Rectal smooth muscle tissue (tissue), 1 donor: ENCODE data around the gene UQCRC1.

Experiments used
- H3K27ac ChIP-seq: one replicate; pipeline ENCODE4 v1.7.0; 2013; ENCODE audit warnings: low read depth, low read length, inconsistent platforms
- H3K27me3 ChIP-seq: one replicate; pipeline ENCODE4 v1.7.0; 2013; ENCODE audit warnings: low read length; ENCODE audit not compliant: control insufficient read depth, insufficient read depth
- H3K36me3 ChIP-seq: one replicate; pipeline ENCODE4 v1.7.0; 2013; ENCODE audit warnings: low read length; ENCODE audit not compliant: control insufficient read depth, insufficient read depth
- H3K4me1 ChIP-seq: one replicate; pipeline ENCODE4 v1.7.0; 2013; ENCODE audit warnings: low read length; ENCODE audit not compliant: control insufficient read depth, insufficient read depth
- H3K4me3 ChIP-seq: one replicate; pipeline ENCODE4 v1.7.0; 2013; ENCODE audit warnings: low read length
- H3K9ac ChIP-seq: one replicate; pipeline ENCODE4 v1.7.0; 2013; ENCODE audit warnings: low read length

UQCRC1 gene

GRCh38 chr3:48642605-48643004 lies 33.2 kb upstream of the UQCRC1 start:
- Histone ChIP-seq H3K4me3 (no peak overlapping the region), H3K4me1 (no peaks in the 10 kb centered on the region), H3K9ac (no peak overlapping the region), H3K27ac (no peak overlapping the region), H3K27me3 (no peaks in the 10 kb centered on the region), H3K36me3 (no peaks in the 10 kb centered on the region)

GRCh38 chr3:48641396-48641795 lies 31.9 kb upstream of the UQCRC1 start:
- H3K9ac ChIP-seq: no peak overlapping the region
- no peak overlapping the region for H3K4me3 ChIP-seq
- H3K4me1 ChIP-seq: no peaks in the 10 kb centered on the region
- no peaks in the 10 kb centered on the region for H3K27me3 ChIP-seq
- H3K27ac ChIP-seq: no peak overlapping the region
- no peaks in the 10 kb centered on the region for H3K36me3 ChIP-seq

DNA sequence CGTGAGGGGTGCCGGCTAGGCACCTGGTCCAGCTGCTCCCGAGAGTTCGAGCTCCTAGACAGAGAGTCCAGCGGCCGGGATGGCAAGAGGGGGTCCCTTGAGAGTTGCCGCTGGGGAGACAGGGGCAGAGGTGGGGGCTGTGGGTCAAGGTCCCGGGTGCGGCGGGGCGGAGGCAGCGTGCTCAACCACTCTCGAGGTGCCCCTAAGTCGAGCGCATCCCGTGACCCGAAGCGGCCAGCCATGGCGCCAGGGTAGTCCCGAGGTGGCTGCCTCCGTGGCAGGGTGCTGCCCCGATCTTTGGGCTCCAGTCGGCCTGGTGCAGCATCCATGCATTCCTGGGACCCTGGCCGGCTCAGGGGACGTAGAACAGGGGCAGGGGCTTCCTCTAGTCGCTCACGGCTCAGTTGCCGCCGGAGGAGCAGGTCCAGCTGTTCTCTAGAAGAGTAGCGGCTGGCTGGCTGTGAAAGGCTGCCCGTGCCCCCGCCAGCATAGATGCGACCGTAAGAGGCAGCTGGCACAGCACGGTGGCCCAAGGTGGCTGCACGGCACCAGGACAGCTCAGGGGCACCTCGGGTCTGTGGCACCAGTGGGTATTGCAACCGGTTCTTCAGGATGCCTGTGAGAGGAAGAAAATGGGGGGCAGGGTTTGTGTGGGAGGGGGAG lies 30.6 kb upstream of the UQCRC1 start:
- H3K36me3 ChIP-seq: no peaks in the 10 kb centered on the region

GRCh38 chr3:48637305-48637704 lies 27.9 kb upstream of the UQCRC1 start:
- Histone ChIP-seq H3K27ac (no peak overlapping the region), H3K36me3 (peaks cover 1% of the 10 kb centered on the region), H3K27me3 (no peaks in the 10 kb centered on the region), H3K4me3 (no peak overlapping the region), H3K4me1 (no peaks in the 10 kb centered on the region), H3K9ac (no peak overlapping the region)

More for the DNA sequence above, 30.6 kb upstream of the UQCRC1 start:
- Histone ChIP-seq H3K4me3 (no peak overlapping the region), H3K4me1 (no peaks in the 10 kb centered on the region), H3K9ac (no peak overlapping the region), H3K27me3 (no peaks in the 10 kb centered on the region), H3K27ac (no peak overlapping the region)

GRCh38 chr3:48636149-48636655 lies 26.8 kb upstream of the UQCRC1 start:
- Histone ChIP-seq H3K9ac (peak overlapping the region; percentile 78), H3K36me3 (peaks cover 10% of the 10 kb centered on the region), H3K27me3 (no peaks in the 10 kb centered on the region), H3K4me3 (peak overlapping the region; percentile 76), H3K4me1 (no peaks in the 10 kb centered on the region), H3K27ac (peak overlapping the region; percentile 80)

DNA sequence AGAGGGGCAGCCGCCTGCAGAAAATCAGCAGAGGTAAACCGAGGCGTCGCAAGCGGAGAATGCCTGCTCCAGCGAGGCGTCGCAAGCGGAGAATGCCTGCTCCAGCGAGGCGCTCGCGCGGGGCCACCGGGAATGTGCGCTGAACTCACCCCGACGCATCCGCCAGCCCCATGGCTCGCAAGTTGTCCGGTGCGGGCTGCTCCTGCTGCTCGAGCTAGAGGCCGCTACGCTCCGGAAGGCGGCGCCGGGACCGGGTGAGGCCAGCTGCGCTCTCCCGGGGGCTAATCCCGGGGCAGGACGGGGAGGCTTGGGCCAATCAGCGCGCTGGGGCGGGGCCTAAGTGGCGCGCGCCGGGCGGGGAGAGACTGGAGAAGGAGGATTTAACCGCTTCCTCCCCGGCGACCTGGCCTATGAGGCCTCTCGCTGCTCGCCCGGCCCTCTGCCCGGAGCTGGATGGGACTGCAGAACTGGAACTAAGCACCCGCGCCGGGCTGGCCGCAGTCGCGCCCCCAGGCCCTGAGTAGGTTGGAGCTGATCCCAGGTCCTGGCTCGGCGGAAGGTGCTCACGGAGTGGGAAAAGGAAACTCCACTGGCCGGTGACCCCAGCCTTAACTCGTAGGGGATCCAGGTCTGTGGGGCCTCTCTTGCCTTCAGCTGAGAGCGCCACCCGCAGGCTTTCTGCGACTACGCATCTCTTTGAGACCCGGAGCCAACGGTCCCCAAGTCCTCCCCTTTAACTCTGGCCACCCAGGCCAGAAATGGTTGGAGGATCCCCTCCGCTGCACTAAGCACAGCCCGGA lies 26.0 kb upstream of the UQCRC1 start, which contains the start of gene SLC26A6:
Gene SLC26A6, minus strand, starts transcription at position 240 of the 800 bp plus-strand sequence. Its CDS starts 68 bp downstream, at position 172.
- peaks cover 14% of the 10 kb centered on the region for H3K36me3 ChIP-seq
- H3K9ac ChIP-seq: peak within 1 kb of the TSS; percentile 78
- peak within 1 kb of the TSS; percentile 76 for H3K4me3 ChIP-seq
- no peaks in the 10 kb centered on the region for H3K4me1 ChIP-seq
- H3K27ac ChIP-seq: peak within 1 kb of the TSS; percentile 80
- no peaks in the 10 kb centered on the region for H3K27me3 ChIP-seq

- H3K4me1 ChIP-seq: no peaks in the 10 kb centered on the region
- H3K27me3 ChIP-seq: no peaks in the 10 kb centered on the region
- peaks cover 19% of the 10 kb centered on the region for H3K36me3 ChIP-seq
- H3K4me3 ChIP-seq: peak overlapping the region; percentile 76
- peak overlapping the region; percentile 45 for H3K9ac ChIP-seq
- peak overlapping the region; percentile 69 for H3K27ac ChIP-seq
Measured at GRCh38 chr3:48634661-48635221, 25.3 kb upstream of the UQCRC1 start.

GRCh38 chr3:48633743-48634142 lies 24.3 kb upstream of the UQCRC1 start:
- Histone ChIP-seq H3K27ac (no peak overlapping the region), H3K9ac (no peak overlapping the region), H3K4me1 (no peaks in the 10 kb centered on the region), H3K27me3 (no peaks in the 10 kb centered on the region), H3K36me3 (peaks cover 19% of the 10 kb centered on the region), H3K4me3 (no peak overlapping the region)

- no peak overlapping the region for H3K4me3 ChIP-seq
- no peak overlapping the region for H3K27ac ChIP-seq
- no peak overlapping the region for H3K9ac ChIP-seq
- H3K36me3 ChIP-seq: peaks cover 22% of the 10 kb centered on the region
- H3K4me1 ChIP-seq: no peaks in the 10 kb centered on the region
- H3K27me3 ChIP-seq: no peaks in the 10 kb centered on the region
Measured at GRCh38 chr3:48633256-48633655, 23.8 kb upstream of the UQCRC1 start.

- Histone ChIP-seq H3K4me1 (no peaks in the 10 kb centered on the region), H3K27ac (no peak overlapping the region), H3K9ac (no peak overlapping the region), H3K4me3 (no peak overlapping the region), H3K36me3 (peaks cover 29% of the 10 kb centered on the region), H3K27me3 (no peaks in the 10 kb centered on the region)
Measured at GRCh38 chr3:48631516-48632448, 22.3 kb upstream of the UQCRC1 start.

GRCh38 chr3:48630833-48631232 lies 21.4 kb upstream of the UQCRC1 start:
- H3K4me1 ChIP-seq: no peaks in the 10 kb centered on the region
- no peak overlapping the region for H3K4me3 ChIP-seq
- no peaks in the 10 kb centered on the region for H3K27me3 ChIP-seq
- peaks cover 29% of the 10 kb centered on the region for H3K36me3 ChIP-seq
- H3K9ac ChIP-seq: no peak overlapping the region
- H3K27ac ChIP-seq: no peak overlapping the region
